GM18520 (cell line): ENCODE measurements around the gene LRBA.

Experiments used
- ATAC-seq: cut with Tn5 transposase; IDR thresholded peaks from one replicate; pipeline ENCODE4 v1.9.1; 2021; ENCODE audit not compliant: unreplicated experiment

LRBA gene

GRCh38 chr4:150310159-150310895 is 704.8 kb downstream of the LRBA start:
- ATAC-seq: no peak

DNA sequence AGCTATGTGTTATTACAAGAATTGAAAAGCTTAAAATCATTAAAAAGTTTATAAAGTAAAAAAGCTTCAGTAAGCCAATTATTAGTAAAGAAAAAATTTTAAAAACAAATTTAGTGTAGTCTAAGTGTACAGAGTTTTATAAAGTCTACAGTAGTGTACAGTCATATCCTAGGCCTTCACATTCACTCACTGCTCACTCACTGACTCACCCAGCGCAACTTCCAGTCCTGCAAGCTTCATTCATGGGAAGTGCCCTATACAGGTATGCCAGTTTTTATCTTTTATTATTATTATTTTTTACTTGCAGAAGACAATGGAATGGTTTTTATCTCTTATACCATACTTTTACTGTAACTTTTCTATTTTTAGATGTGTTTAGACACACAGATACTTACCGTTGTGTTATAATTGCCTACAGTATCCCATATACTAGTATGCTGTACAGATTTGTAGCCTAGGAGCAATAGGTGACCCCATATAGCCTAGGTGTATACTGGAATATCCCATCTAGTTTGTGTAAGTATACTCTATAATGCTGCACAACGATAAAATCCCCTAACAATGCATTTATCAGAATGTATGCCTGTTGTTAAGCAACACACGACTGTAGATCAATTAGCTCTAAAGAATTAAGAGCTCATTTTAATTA is 706.1 kb downstream of the LRBA start:
- ATAC-seq: no peak

GRCh38 chr4:150306719-150307118 is 708.4 kb downstream of the LRBA start:
- ATAC-seq: no peak

- ATAC-seq: no peak
Observed at GRCh38 chr4:150305995-150306394, 709.1 kb downstream of the LRBA start.

GRCh38 chr4:150302553-150302952 is 712.5 kb downstream of the LRBA start:
- no peak for ATAC-seq

GRCh38 chr4:150299816-150300215 is 715.3 kb downstream of the LRBA start:
- ATAC-seq: no peak

DNA sequence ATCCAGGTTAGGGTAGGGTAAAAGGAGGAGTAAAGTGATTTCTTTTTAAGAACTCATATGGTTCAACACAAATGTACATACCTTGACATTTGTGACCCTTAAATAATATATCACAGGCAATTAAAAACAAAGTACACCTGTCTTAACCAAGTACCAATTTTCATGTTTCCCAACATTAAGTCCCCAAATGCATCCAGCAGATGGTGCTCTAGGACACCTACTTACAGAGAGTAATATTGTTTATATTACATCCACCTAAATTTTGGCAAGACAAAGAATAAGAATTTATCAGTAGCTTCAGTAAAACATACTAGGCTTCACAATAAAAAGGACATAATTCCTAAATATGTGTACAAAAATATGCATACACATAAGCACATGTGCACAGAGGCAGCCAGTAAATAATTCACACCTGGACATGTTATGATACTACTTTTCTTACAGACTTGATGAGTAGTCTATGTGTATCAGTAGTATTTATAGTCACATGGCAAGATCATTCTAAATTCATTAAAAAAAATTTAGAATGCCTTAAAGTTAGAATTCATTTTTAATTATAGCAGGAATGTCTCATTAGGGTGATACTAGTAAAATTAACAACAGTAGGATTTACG is 717.1 kb downstream of the LRBA start:
- no peak for ATAC-seq

DNA sequence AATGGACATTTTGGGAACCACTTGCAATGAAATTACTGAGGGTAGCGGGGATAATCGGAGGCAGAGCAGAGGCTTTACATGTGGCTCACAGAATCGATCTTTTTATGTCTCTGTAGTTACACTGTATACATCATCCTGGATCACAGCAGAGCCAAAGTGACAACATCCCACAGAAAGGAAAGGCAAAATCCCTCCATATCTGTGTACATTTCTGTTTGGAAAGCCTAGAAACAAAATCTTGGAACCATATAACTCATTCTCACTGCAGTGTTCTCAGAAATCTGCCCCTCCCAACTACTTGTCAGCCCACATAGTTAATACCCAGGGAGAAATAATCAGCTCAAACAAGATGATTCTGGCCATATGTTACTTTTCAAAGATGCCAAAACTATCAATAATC is 725.2 kb downstream of the LRBA start:
- ATAC-seq: no peak

GRCh38 chr4:150289198-150289597 is 725.9 kb downstream of the LRBA start:
- no peak for ATAC-seq

DNA sequence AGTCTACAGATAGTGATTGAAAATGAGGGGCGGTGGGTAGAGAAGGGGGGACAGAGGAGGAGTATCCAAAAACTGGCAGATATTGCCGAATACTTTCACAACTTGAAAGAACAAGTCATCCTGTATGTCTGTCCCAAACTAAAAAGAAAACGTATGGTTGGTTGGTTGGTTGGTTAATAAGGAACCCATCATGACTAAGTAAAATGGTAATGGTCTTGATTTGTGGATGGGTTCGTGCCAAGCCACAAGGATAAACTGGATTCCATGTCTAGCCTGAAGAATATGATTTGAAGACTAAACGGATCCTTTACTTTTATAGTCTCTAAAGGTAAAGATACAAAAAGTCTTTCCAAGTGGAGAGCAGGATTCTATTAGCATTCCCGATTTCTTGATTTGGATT is 728.4 kb downstream of the LRBA start:
- ATAC-seq: no peak

GRCh38 chr4:150283689-150284088 is 731.4 kb downstream of the LRBA start:
- ATAC-seq: no peak

DNA sequence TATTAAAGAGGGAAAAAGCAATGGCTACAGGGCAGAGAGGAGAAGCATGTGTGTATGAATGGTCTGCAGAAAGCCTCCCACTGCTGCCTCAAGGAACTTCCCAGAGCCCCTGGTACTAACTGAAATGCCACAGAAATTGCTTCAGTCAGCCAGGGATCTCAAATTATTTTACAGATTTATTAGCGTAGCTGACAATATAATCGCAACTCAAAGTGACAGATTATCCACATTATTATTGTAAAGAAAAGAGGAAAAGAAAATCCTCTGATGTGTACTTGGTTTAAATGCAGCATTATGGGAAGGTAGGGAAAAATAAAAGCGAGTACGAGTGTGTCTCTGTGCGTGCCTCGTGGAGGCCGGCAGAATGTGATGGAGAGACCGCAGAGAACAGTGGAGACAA is 734.1 kb downstream of the LRBA start:
- no peak for ATAC-seq

GRCh38 chr4:150280081-150280895 is 734.8 kb downstream of the LRBA start:
- ATAC-seq: no peak

DNA sequence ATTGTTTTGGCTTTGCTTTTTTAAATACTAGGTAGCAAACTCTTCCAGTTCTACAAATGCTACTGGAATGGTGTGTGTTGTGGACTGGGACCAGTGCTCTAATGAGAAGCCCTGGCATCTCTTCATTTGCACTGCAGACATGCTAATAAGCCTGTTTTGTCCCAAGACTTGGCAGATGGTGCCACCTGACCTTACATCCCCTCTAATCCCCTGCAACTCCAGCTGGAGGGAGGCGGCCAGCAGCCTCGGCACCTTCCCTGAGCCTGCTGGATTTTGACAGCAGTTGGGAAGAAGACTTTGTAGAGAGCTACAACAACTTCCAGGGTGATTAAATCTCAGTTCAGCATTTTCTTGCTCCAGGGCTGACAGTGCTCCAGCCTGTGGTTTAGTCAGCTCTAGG is 736.9 kb downstream of the LRBA start:
- no peak for ATAC-seq

DNA sequence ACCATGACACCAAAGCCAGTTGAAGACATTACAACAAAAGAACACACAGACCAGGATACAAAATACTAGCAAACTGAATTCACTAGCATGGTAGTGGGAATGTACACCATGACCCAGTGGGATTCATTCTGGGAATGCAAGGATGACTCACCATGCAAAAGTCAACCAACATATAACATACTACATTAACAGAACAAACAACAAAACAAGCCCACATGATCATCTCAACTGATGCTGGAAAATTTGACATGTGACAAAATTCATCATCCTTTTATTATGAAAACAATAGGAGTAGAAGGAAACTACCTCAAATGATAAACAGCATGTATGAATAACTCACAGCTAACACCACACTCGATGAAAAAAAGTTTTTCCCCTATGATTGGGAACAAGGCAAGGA is 746.6 kb downstream of the LRBA start:
- no peak for ATAC-seq

- ATAC-seq: no peak
Observed at GRCh38 chr4:150265806-150266205, 749.3 kb downstream of the LRBA start.

- no peak for ATAC-seq
Observed at GRCh38 chr4:150264595-150265161, 750.4 kb downstream of the LRBA start.

- no peak for ATAC-seq
Observed at GRCh38 chr4:150262611-150263010, 752.5 kb downstream of the LRBA start.

- ATAC-seq: no peak
Observed at GRCh38 chr4:150261571-150261970, 753.5 kb downstream of the LRBA start.

- ATAC-seq: no peak
Observed at GRCh38 chr4:150259861-150260567, 755.1 kb downstream of the LRBA start.

DNA sequence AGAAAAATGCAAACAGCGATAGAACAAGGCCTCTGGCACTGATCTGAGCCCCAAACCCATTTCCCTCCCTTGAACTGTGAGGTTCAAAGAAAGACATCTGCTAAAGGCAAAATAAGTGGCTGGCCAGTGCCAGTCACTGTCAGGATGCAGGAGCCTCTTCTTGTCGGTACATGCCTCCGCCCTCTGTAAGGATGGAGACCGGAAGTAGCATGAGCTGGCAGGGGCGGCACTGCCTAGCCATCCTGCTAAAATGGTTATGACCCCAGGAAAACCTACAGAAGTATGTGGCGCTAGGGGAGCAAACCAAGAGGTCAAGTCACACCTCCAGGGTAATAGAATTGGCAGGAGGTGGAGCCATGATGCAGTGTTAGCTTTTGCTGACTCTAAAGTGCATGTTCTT is 756.5 kb downstream of the LRBA start:
- no peak for ATAC-seq
